22Rv1 (cell line): ENCODE results near the gene CAMKMT.

Experiments
- H3K27ac ChIP-seq: fragments of 450-650 bp; 2 replicates; pipeline ENCODE4 v1.5.1; 2017
- ZFX ChIP-seq: fragments of 450-650 bp; IDR thresholded peaks from 2 replicates; pipeline ENCODE4 v1.6.1; 2017; ENCODE audit warnings: antibody characterized with exemption, borderline replicate concordance
- TF ChIP-seq, protein P1 (sequence below): fragments of 450-650 bp; IDR thresholded peaks from 2 replicates; pipeline ENCODE4 v1.5.1; 2017; ENCODE audit warnings: mild to moderate bottlenecking

Gene CAMKMT

GRCh38 chr2:44716131-44716530 is 354.4 kb downstream of the CAMKMT start:
- H3K27ac ChIP-seq: no peak overlapping the region
- TF ChIP-seq, protein P1, sequence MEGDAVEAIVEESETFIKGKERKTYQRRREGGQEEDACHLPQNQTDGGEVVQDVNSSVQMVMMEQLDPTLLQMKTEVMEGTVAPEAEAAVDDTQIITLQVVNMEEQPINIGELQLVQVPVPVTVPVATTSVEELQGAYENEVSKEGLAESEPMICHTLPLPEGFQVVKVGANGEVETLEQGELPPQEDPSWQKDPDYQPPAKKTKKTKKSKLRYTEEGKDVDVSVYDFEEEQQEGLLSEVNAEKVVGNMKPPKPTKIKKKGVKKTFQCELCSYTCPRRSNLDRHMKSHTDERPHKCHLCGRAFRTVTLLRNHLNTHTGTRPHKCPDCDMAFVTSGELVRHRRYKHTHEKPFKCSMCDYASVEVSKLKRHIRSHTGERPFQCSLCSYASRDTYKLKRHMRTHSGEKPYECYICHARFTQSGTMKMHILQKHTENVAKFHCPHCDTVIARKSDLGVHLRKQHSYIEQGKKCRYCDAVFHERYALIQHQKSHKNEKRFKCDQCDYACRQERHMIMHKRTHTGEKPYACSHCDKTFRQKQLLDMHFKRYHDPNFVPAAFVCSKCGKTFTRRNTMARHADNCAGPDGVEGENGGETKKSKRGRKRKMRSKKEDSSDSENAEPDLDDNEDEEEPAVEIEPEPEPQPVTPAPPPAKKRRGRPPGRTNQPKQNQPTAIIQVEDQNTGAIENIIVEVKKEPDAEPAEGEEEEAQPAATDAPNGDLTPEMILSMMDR: no peak

DNA sequence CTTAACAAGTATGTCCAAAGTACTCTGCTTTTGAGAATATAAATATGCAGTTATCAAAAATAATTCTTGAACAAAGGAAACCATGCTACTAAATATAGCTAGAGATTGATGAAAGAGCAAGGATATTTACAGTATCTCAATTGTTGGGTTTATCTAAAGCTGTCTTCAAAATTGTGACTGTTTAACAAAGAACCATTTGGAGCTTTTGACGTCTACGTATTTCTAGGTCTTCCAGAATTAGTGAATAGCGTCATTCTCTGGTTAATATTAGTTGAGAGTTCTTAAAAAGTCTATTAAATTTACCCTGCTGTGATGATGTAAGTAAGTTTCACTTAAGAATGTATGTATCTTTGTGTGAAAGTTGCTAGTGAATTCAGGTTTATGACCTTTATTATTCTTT is 356.7 kb downstream of the CAMKMT start:
- no peak overlapping the region for H3K27ac ChIP-seq
- TF ChIP-seq ZFX: no peak
- TF ChIP-seq, protein P1: no peak

- TF ChIP-seq ZFX: no peak
- TF ChIP-seq, protein P1: no peak
- no peak overlapping the region for H3K27ac ChIP-seq
Measured at GRCh38 chr2:44719562-44719961, 357.8 kb downstream of the CAMKMT start.

DNA sequence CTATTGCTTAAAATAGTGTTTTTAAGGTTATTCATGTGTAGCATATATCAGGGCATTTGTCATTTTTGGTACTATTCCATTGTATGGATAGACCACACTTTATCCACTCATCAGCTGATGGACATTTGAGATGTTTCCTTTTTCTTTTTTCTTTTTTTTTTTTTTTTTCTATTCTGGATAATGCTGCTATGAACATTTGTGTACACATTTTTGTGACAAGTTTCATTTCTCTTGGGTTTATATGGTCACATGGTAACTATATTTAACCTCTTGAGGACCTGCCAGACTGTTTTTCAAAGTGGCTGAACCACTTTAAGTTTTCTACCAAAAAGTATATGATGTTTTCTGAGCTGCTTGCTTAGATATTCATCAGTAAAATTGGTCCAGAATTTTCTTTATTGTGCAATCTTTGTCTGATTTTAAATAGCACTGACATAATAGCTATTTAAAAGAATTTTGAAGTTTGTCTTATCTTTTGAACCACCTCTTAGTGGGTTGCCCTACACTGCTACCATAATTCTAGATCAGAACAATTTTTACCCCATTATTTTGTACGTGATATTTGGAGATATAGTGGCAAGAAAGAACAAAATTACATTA is 360.4 kb downstream of the CAMKMT start:
- no peak for TF ChIP-seq ZFX
- TF ChIP-seq, protein P1: no peak
- H3K27ac ChIP-seq: no peak overlapping the region

DNA sequence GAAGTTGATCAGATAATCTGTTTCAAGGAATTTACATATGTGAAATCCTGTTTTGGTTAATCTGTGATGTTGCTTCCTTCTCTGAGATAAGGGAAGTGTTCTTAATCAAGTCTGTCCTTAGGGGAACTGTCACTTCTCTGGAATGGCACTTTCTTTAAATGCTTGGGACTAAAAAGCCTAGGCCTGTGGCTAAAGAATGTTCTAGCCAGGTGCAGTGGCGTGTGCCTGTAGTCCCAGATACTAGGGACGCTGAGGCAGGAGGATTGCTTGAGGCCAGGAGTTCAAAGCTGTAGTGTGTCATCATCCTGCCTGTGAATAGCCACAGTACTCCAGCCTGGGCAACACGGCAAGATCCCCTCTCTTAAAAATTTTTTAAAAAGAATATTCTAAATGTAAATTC is 362.2 kb downstream of the CAMKMT start:
- H3K27ac ChIP-seq: no peak overlapping the region
- TF ChIP-seq, protein P1: no peak
- no peak for TF ChIP-seq ZFX

DNA sequence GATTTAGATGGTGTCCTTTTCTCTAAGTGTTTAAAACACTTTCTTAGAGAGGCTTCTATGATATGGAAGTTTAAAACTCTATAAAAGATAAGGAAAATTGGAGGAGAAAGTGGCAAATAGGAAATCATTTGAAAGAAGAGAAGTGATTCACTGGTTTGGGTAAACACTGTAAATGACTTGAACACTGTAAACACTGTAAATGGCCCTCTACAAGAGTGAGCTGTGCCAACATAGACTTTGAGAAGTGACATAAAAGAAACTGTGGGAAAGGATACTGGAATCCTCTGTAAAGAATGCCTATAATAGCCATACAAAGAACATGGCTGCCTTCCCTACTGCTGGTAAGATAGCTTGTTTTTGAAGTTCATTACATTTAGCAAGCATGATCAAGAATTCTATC is 368.8 kb downstream of the CAMKMT start:
- TF ChIP-seq ZFX: no peak
- TF ChIP-seq, protein P1: no peak
- H3K27ac ChIP-seq: no peak overlapping the region

DNA sequence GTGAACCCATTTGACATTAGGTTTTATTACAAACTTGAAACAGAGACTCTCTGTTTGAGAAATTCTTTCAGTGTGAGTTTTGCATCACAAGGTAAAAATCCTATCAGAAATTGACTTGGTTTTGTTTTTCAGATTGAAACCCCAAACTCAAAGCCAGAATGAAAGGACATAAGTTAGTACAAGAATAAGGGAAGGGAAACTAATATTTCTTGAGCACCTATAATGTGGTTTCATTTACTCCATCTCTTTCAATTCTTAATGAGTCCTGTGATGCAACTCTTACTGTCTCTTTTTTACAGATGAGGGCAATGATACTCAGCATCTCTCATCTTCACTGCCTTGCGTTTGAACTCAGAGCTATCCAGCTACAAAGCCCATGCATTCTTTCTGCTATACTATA is 369.8 kb downstream of the CAMKMT start:
- no peak for TF ChIP-seq ZFX
- TF ChIP-seq, protein P1: no peak
- no peak overlapping the region for H3K27ac ChIP-seq
